ENCODE results near the gene FBLN5. TPM values are rescaled to one million over a fixed set of nuclear protein-coding genes. Genes with fewer than 3 reads are reported as not detected.

Gene FBLN5
- total and polyA plus RNA-seq, 4 donors = 3.9 to 21.8 (median 14.8) TPM

DNA sequence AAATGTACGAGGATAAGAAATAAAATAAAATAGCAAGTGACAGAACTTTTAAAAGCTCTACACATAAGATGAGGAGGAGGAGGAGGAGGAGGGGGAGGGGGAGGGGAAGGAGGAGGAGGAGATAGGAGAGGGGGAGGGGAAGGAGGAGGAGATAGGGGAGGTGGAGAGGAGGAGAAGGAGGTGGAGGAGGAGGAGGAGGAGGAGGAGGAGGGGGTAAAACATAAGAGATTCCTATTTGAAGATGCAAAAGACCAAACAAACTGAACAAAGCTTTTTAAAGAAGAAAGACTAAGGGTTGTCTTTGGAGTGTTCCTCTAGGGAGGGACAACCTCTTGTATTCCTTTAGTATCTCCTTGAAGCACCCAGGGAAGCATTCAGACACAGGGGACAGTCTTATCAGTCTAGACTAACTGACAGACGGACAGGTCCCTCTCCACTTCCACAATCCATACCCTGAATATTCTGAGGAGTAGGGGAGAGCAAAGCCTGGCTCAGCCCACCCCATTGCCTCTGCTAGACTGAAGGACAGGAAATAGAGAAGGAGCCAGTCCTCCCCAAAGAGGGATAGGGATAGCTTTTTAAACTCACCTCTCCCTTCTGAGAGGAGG is 93.1 kb downstream of the FBLN5 start:
- Histone ChIP-seq H3K4me1 (ENCODE audit: control insufficient read depth in 4 of 4, insufficient read depth in 4 of 4, low read length in 3 of 4) (no peaks in the 10 kb centered on the region), H3K27me3 (ENCODE audit: control insufficient read depth in 4 of 4, insufficient read depth in 4 of 4, low read length in 3 of 4) (peaks cover 0 to 7% (median 0%) of the 10 kb centered on the region in 4 donors), H3K4me3 (ENCODE audit: low read depth in 1 of 3, low read length in 3 of 3) (no peak overlapping the region), H3K9me3 (ENCODE audit: control insufficient read depth in 4 of 4, low read length in 3 of 4) (no peaks in the 10 kb centered on the region), H3K36me3 (ENCODE audit: control insufficient read depth in 4 of 4, insufficient read depth in 3 of 4, low read depth in 1 of 4, low read length in 3 of 4) (no peaks in the 10 kb centered on the region), H3K27ac (ENCODE audit: low read depth in 1 of 2, low read length in 2 of 2) (no peak overlapping the region), H3K9ac (ENCODE audit: low read depth in 1 of 2, low read length in 2 of 2) (no peak overlapping the region)
- no peak for DNase-seq (ENCODE audit: low spot score)
- no peak for TF ChIP-seq RXRA (IDR thresholded peaks at IDR 0.05)
- TF ChIP-seq, protein P1, sequence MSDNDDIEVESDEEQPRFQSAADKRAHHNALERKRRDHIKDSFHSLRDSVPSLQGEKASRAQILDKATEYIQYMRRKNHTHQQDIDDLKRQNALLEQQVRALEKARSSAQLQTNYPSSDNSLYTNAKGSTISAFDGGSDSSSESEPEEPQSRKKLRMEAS (IDR thresholded peaks at IDR 0.05) = no peak
- TF ChIP-seq NR2F2 (IDR thresholded peaks at IDR 0.05) = no peak
- no peak for TF ChIP-seq GABPA (IDR thresholded peaks at IDR 0.05 in 1 of 2, conservative IDR thresholded peaks at IDR 0.05 in 1 of 2)
- TF ChIP-seq JUND (IDR thresholded peaks at IDR 0.05) = no peak
- TF ChIP-seq HNF4A (conservative IDR thresholded peaks at IDR 0.05) = no peak
- no peak for TF ChIP-seq HNF4G (IDR thresholded peaks at IDR 0.05)
- TF ChIP-seq, protein P2, sequence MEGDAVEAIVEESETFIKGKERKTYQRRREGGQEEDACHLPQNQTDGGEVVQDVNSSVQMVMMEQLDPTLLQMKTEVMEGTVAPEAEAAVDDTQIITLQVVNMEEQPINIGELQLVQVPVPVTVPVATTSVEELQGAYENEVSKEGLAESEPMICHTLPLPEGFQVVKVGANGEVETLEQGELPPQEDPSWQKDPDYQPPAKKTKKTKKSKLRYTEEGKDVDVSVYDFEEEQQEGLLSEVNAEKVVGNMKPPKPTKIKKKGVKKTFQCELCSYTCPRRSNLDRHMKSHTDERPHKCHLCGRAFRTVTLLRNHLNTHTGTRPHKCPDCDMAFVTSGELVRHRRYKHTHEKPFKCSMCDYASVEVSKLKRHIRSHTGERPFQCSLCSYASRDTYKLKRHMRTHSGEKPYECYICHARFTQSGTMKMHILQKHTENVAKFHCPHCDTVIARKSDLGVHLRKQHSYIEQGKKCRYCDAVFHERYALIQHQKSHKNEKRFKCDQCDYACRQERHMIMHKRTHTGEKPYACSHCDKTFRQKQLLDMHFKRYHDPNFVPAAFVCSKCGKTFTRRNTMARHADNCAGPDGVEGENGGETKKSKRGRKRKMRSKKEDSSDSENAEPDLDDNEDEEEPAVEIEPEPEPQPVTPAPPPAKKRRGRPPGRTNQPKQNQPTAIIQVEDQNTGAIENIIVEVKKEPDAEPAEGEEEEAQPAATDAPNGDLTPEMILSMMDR (IDR thresholded peaks at IDR 0.05; ENCODE audit: low read depth, low read length, missing input control) = no peak
- TF ChIP-seq, protein P3, sequence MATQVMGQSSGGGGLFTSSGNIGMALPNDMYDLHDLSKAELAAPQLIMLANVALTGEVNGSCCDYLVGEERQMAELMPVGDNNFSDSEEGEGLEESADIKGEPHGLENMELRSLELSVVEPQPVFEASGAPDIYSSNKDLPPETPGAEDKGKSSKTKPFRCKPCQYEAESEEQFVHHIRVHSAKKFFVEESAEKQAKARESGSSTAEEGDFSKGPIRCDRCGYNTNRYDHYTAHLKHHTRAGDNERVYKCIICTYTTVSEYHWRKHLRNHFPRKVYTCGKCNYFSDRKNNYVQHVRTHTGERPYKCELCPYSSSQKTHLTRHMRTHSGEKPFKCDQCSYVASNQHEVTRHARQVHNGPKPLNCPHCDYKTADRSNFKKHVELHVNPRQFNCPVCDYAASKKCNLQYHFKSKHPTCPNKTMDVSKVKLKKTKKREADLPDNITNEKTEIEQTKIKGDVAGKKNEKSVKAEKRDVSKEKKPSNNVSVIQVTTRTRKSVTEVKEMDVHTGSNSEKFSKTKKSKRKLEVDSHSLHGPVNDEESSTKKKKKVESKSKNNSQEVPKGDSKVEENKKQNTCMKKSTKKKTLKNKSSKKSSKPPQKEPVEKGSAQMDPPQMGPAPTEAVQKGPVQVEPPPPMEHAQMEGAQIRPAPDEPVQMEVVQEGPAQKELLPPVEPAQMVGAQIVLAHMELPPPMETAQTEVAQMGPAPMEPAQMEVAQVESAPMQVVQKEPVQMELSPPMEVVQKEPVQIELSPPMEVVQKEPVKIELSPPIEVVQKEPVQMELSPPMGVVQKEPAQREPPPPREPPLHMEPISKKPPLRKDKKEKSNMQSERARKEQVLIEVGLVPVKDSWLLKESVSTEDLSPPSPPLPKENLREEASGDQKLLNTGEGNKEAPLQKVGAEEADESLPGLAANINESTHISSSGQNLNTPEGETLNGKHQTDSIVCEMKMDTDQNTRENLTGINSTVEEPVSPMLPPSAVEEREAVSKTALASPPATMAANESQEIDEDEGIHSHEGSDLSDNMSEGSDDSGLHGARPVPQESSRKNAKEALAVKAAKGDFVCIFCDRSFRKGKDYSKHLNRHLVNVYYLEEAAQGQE (IDR thresholded peaks at IDR 0.05) = no peak
- TF ChIP-seq RAD21 (IDR thresholded peaks at IDR 0.05) = no peak
- TF ChIP-seq, protein P4, sequence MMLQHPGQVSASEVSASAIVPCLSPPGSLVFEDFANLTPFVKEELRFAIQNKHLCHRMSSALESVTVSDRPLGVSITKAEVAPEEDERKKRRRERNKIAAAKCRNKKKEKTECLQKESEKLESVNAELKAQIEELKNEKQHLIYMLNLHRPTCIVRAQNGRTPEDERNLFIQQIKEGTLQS (IDR thresholded peaks at IDR 0.05) = no peak
- TF ChIP-seq, protein P5, sequence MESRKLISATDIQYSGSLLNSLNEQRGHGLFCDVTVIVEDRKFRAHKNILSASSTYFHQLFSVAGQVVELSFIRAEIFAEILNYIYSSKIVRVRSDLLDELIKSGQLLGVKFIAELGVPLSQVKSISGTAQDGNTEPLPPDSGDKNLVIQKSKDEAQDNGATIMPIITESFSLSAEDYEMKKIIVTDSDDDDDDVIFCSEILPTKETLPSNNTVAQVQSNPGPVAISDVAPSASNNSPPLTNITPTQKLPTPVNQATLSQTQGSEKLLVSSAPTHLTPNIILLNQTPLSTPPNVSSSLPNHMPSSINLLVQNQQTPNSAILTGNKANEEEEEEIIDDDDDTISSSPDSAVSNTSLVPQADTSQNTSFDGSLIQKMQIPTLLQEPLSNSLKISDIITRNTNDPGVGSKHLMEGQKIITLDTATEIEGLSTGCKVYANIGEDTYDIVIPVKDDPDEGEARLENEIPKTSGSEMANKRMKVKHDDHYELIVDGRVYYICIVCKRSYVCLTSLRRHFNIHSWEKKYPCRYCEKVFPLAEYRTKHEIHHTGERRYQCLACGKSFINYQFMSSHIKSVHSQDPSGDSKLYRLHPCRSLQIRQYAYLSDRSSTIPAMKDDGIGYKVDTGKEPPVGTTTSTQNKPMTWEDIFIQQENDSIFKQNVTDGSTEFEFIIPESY (IDR thresholded peaks at IDR 0.05) = no peak
- no peak for TF ChIP-seq YY1 (IDR thresholded peaks at IDR 0.05)
- no peak for TF ChIP-seq EGR1 (IDR thresholded peaks at IDR 0.05; ENCODE audit: low read depth in 2 of 2)
- no peak for TF ChIP-seq FOXA2 (IDR thresholded peaks at IDR 0.05)
- no peak for TF ChIP-seq FOXA1 (IDR thresholded peaks at IDR 0.05)
- TF ChIP-seq SP1 (IDR thresholded peaks at IDR 0.05) = no peak
- 78% methylated on average over 2 of the region's 2 CpGs for WGBS

Measured in liver (tissue), 9 donors.